Testis (tissue), 3 donors: ENCODE measurements around the gene COQ8B. TPM values are rescaled to one million over a fixed set of nuclear protein-coding genes. Genes with fewer than 3 reads are reported as not detected.

ENCODE experiments used
- DNase-seq: peaks from one replicate; pipeline ENCODE4 v3.0.0-alpha.2; 2019
- H3K27ac ChIP-seq, 2 donors: fragments of 200-600 bp; sonication (generic); one replicate each; pipeline ENCODE4 v1.5.1; 2019
- H3K27me3 ChIP-seq: fragments of 200-600 bp; sonication (generic); one replicate; pipeline ENCODE4 v1.5.1; 2019
- H3K36me3 ChIP-seq: fragments of 200-600 bp; sonication (generic); one replicate; pipeline ENCODE4 v1.5.1; 2017; ENCODE audit warnings: low read depth; ENCODE audit errors: missing control alignments
- H3K4me1 ChIP-seq: fragments of 200-600 bp; sonication (generic); one replicate; pipeline ENCODE4 v1.5.1; 2019
- H3K4me3 ChIP-seq, 2 donors: fragments of 200-600 bp; sonication (generic); one replicate each; pipeline ENCODE4 v1.5.1; 2017 to 2019
- H3K9me3 ChIP-seq: fragments of 200-600 bp; sonication (generic); one replicate; pipeline ENCODE4 v1.5.1; 2017
- POLR2A ChIP-seq: fragments of 450-650 bp; IDR thresholded peaks from one replicate; pipeline ENCODE4 v1.6.1; 2017; ENCODE audit warnings: antibody characterized with exemption, mild to moderate bottlenecking, moderate library complexity
- WGBS, 2 donors: methylation state at CpG; one replicate each; pipeline ENCODE4 v1.1.5; 2018; 5-methylcytosine and 5-hydroxymethylcytosine counted together
- intact Hi-C: fragments of 100-400 bp; cut with DNase I; formaldehyde crosslinking; loops from one replicate; pipeline ENCODE4 v1.15.1; 2023; ENCODE audit warnings: low total_unique reads
- polyA plus RNA-seq: library from polyadenylated mRNA; stranded (reverse); fragments of 350-450 nt; fragmentation: Illumina TruSeq; extraction: RNeasy Lipid Tissue Mini Kit (QIAGEN cat#74804); gene quantifications from one replicate; pipeline ENCODE4 v1.2.3, GENCODE V29; 2014; ENCODE audit warnings: low read depth, low replicate concordance; ENCODE audit not compliant: insufficient read depth
- total RNA-seq, 2 donors: library from RNA; depleted of rRNA; stranded (reverse); fragments of >200 nt; gene quantifications; one replicate each; pipeline ENCODE4 v1.2.3, GENCODE V29; 2016
- TF ChIP-seq, protein P1 (sequence below), 3 experiments: fragments of 450-650 bp in 2 of 3; fragments of 200-600 bp in 1 of 3; sonication (generic) in 1 of 3; IDR thresholded peaks; one replicate each; pipeline ENCODE4 v1.5.1; 2016 to 2019; ENCODE audit warnings: antibody characterized with exemption in 3 of 3, mild to moderate bottlenecking in 2 of 3, moderate library complexity in 1 of 3

COQ8B gene
- total and polyA plus RNA-seq, 3 donors from 2014 or later, result 43.8 to 71.7 (median 56.6) TPM

DNA sequence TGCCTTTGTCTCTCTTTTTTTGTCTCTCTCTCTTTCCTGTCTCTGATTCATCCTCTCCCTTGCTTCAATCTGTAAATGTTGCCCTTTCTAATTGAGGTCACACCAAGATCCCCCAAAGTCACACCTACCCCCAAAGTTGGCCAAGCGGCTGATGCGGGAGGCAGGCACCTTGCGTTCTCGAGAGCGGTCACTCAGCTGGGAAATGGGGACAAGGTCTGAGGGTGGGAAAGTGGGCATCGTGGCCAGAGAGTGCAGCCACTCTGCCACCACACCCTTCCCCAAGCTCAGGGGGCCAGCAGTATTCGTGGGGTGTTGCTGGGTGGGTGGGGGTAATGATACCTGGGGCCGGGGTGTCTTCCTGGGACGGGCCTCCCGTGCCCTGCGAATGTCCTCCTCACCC lies 2.7 kb downstream of the COQ8B start:
- Histone ChIP-seq H3K9me3 (no peaks in the 10 kb centered on the region), H3K4me1 (peaks cover 23% of the 10 kb centered on the region), H3K4me3 (no peak overlapping the region), H3K27me3 (no peaks in the 10 kb centered on the region), H3K36me3 (no peaks in the 10 kb centered on the region), H3K27ac (peak overlapping the region; percentile 90 to 98)
- TF ChIP-seq, protein P1, sequence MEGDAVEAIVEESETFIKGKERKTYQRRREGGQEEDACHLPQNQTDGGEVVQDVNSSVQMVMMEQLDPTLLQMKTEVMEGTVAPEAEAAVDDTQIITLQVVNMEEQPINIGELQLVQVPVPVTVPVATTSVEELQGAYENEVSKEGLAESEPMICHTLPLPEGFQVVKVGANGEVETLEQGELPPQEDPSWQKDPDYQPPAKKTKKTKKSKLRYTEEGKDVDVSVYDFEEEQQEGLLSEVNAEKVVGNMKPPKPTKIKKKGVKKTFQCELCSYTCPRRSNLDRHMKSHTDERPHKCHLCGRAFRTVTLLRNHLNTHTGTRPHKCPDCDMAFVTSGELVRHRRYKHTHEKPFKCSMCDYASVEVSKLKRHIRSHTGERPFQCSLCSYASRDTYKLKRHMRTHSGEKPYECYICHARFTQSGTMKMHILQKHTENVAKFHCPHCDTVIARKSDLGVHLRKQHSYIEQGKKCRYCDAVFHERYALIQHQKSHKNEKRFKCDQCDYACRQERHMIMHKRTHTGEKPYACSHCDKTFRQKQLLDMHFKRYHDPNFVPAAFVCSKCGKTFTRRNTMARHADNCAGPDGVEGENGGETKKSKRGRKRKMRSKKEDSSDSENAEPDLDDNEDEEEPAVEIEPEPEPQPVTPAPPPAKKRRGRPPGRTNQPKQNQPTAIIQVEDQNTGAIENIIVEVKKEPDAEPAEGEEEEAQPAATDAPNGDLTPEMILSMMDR (IDR thresholded peaks at IDR 0.05), result no peak
- TF ChIP-seq POLR2A, result no peak
- 77 to 90% methylated on average over 7 to 11 of the region's 11 CpGs for WGBS, 2 donors
- intact Hi-C loops, result no loop called here
- DNase-seq, result no peak

DNA sequence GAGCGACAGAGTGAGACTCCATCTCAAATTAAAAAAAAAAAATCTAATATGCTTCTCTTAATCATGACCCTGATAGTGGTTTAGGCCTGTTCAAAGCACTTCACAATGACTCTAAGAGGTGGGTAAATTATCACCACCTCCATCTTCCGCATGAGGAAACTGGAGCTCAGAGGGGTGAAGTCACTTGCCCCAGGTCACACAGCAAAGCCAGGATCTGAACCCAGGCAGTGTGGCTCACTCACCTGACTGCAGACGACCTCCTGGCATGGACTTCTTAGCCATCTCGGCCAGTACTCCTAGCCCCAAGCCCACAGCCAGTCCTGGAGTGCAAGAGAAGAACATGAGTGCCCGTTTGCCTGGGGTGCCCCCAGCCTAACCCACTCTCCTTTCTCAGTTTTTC lies 6.9 kb downstream of the COQ8B start:
- Histone ChIP-seq H3K36me3 (no peaks in the 10 kb centered on the region), H3K27ac (no peak overlapping the region), H3K9me3 (no peaks in the 10 kb centered on the region), H3K27me3 (no peaks in the 10 kb centered on the region), H3K4me3 (no peak overlapping the region), H3K4me1 (peaks cover 7% of the 10 kb centered on the region)
- TF ChIP-seq POLR2A, result no peak
- TF ChIP-seq, protein P1 (IDR thresholded peaks at IDR 0.05), result no peak
- WGBS, 2 donors, result 88 to 90% methylated on average over 5 of the region's 5 CpGs
- intact Hi-C loops, result no loop called here
- DNase-seq, result no peak

DNA sequence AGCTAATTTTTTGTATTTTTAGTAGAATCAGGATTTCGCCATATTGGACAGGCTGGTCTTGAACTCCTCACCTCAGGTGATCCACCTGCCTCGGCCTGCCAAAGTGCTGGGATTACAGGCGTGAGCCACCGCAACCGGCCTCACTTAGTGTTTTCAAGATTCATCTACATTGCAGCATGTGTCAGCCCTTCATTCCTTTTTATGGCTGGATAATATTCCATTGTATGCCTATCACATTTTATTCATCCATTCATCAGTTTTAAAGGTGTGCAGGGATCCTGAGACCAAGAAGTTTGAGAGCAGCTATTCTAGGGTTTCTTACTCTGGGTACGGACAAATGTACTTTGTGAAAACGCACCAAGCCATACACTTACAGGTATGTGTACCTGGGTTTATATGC lies 9.1 kb downstream of the COQ8B start:
- Histone ChIP-seq H3K27me3 (no peaks in the 10 kb centered on the region), H3K4me3 (no peak overlapping the region), H3K4me1 (peaks cover 3% of the 10 kb centered on the region), H3K27ac (no peak overlapping the region), H3K9me3 (no peaks in the 10 kb centered on the region), H3K36me3 (no peaks in the 10 kb centered on the region)
- 97 to 98% methylated on average over 7 of the region's 7 CpGs for WGBS, 2 donors
- TF ChIP-seq, protein P1 (IDR thresholded peaks at IDR 0.05), result no peak
- no peak for TF ChIP-seq POLR2A
- DNase-seq, result no peak
- intact Hi-C loops, result no loop called here

DNA sequence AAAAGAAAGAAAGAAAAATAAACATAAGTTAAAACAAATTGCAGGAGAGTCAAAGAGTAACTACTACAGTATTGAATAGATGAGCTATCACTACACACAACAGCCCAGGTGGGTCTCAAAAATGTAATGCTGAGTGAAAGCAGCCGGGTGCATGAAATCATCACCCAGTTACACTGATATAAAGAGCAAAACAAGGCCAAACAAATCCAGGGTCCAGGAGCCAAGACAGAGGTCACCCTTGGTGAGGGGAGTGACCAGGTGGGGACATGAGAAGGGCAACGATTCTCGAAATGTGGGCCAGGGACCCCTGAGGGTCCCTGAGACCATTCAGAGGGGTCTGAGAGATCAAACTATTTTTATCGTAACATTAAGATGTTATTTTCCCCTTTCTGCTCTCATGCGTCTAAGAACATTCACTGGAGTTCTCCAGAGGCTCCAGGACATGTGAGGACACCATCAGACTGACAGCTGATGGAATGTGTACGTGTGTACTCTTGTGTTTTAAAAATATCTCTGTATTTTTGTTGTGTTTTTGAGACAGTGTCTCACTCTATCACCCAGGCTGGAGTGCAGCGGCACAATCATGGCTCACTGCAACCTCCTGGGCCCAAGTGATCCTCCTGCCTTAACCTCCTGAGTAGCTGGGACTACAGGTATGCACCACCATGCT lies 10.6 kb downstream of the COQ8B start:
- 78 to 81% methylated on average over 7 of the region's 7 CpGs for WGBS, 2 donors
- Histone ChIP-seq H3K4me3 (no peak overlapping the region), H3K36me3 (no peaks in the 10 kb centered on the region), H3K9me3 (no peaks in the 10 kb centered on the region), H3K27ac (peak overlapping the region; percentile 15 to 18), H3K4me1 (peaks cover 3% of the 10 kb centered on the region), H3K27me3 (no peaks in the 10 kb centered on the region)
- intact Hi-C loops, result no loop called here
- TF ChIP-seq, protein P1 (IDR thresholded peaks at IDR 0.05), result no peak
- TF ChIP-seq POLR2A, result no peak
- no peak for DNase-seq

DNA sequence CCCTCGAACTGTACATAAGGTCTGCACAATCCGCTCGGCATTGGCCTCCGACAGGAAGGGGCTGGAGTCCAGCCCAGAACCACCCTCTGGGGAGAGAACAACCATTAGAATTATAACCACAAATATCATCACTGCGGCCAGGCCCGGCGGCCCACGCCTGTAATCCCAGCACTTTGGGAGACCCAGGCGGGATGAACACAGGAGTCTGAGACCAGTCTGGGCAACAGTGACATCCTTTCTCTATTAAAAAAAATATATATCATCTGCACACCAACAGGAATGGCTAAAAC lies 11.4 kb downstream of the COQ8B start:
- H3K9me3 ChIP-seq, result no peaks in the 10 kb centered on the region
- H3K27me3 ChIP-seq, result no peaks in the 10 kb centered on the region
- intact Hi-C loops, result no loop called here
- no peak overlapping the region for H3K27ac ChIP-seq
- DNase-seq, result peak; percentile 79
- H3K4me3 ChIP-seq, result no peak overlapping the region
- 51 to 64% methylated on average over 8 to 9 of the region's 9 CpGs for WGBS, 2 donors
- H3K4me1 ChIP-seq, result peaks cover 3% of the 10 kb centered on the region
- H3K36me3 ChIP-seq, result no peaks in the 10 kb centered on the region
- no peak for TF ChIP-seq POLR2A
- TF ChIP-seq, protein P1 (IDR thresholded peaks at IDR 0.05), result no peak
